Erythroblast (primary cell): ENCODE data around the gene MEPE.

ENCODE experiments used
- GATA1 ChIP-seq: IDR thresholded peaks from 2 replicates; pipeline ENCODE4 v1.6.1; 2011; ENCODE audit warnings: low read depth, mild to moderate bottlenecking, control low read depth, low read length, moderate library complexity
- POLR2A ChIP-seq: IDR thresholded peaks from 2 replicates; pipeline ENCODE4 v1.6.1; 2011; ENCODE audit warnings: mild to moderate bottlenecking, low read length

GRCh38 chr4:87832669-87833068 lies at the start of gene MEPE:
- TF ChIP-seq POLR2A = no peak
- TF ChIP-seq GATA1 = no peak
